OCI-LY1 (cell line): ENCODE results near the gene SYNE2.

Experiments
- H2AFZ ChIP-seq: fragments of 200-600 bp; sonication (generic), shearing (Covaris generic); 2 replicates; pipeline ENCODE4 v1.6.0; 2014; ENCODE audit warnings: antibody characterized with exemption, mild to moderate bottlenecking, low read length
- H3F3A ChIP-seq: fragments of 200-600 bp; sonication (generic), shearing (Covaris generic); 2 replicates; pipeline ENCODE4 v1.6.0; 2014; ENCODE audit warnings: mild to moderate bottlenecking, antibody characterized with exemption, low read length, moderate library complexity; ENCODE audit not compliant: insufficient read depth
- H3K27ac ChIP-seq: fragments of 200-600 bp; sonication (generic); 2 replicates; pipeline ENCODE4 v1.5.1; 2014; ENCODE audit warnings: low read length, mixed run types, mild to moderate bottlenecking, low read depth; ENCODE audit not compliant: poor library complexity, severe bottlenecking
- H3K27me3 ChIP-seq: fragments of 200-600 bp; sonication (generic); 2 replicates; pipeline ENCODE4 v1.6.0; 2014; ENCODE audit warnings: antibody characterized with exemption, mild to moderate bottlenecking, low read length, moderate library complexity; ENCODE audit not compliant: insufficient read depth
- H3K36me3 ChIP-seq: fragments of 200-600 bp; sonication (generic); 2 replicates; pipeline ENCODE4 v1.6.1; 2014; ENCODE audit warnings: mild to moderate bottlenecking, antibody characterized with exemption, low read length, moderate library complexity, mixed read lengths; ENCODE audit not compliant: insufficient read depth
- H3K4me1 ChIP-seq: fragments of 200-600 bp; sonication (generic); 2 replicates; pipeline ENCODE4 v1.5.1; 2014; ENCODE audit warnings: mild to moderate bottlenecking, low read length, moderate library complexity; ENCODE audit not compliant: insufficient read depth, severe bottlenecking
- H3K4me2 ChIP-seq: fragments of 200-600 bp; sonication (generic), shearing (Covaris generic); 2 replicates; pipeline ENCODE4 v1.6.1; 2014; ENCODE audit warnings: low read length
- H3K4me3 ChIP-seq: fragments of 200-600 bp; sonication (generic); 2 replicates; pipeline ENCODE4 v1.5.1; 2014; ENCODE audit warnings: low read length, low read depth, mild to moderate bottlenecking, mixed read lengths; ENCODE audit not compliant: poor library complexity, severe bottlenecking
- H3K79me2 ChIP-seq: fragments of 200-600 bp; shearing (Covaris generic); 2 replicates; pipeline ENCODE4 v1.6.1; 2016; ENCODE audit warnings: mixed run types, low read length, mixed read lengths; ENCODE audit not compliant: insufficient read depth
- H3K9ac ChIP-seq: fragments of 200-600 bp; sonication (generic), shearing (Covaris generic); 2 replicates; pipeline ENCODE4 v1.6.1; 2014; ENCODE audit warnings: mild to moderate bottlenecking, low read length, mixed read lengths
- H3K9me2 ChIP-seq: fragments of 200-600 bp; sonication (generic), shearing (Covaris generic); 2 replicates; pipeline ENCODE4 v1.6.1; 2014; ENCODE audit warnings: low read depth, mild to moderate bottlenecking, low read length, mixed read lengths
- H3K9me3 ChIP-seq: fragments of 200-600 bp; shearing (Covaris generic); 2 replicates; pipeline ENCODE4 v1.6.1; 2014; ENCODE audit warnings: low read length, mixed read lengths
- H4K20me1 ChIP-seq: fragments of 200-600 bp; sonication (generic), shearing (Covaris generic); 2 replicates; pipeline ENCODE4 v1.6.0; 2016; ENCODE audit warnings: mild to moderate bottlenecking, low read length; ENCODE audit not compliant: insufficient read depth
- CTCF ChIP-seq: fragments of 200-600 bp; sonication (generic), shearing (Covaris generic); IDR thresholded peaks from 2 replicates; pipeline ENCODE4 v1.5.1; 2017; ENCODE audit warnings: mild to moderate bottlenecking, antibody characterized with exemption, low read length, moderate library complexity, mixed read lengths
- EZH2 ChIP-seq: fragments of 200-600 bp; sonication (generic), shearing (Covaris generic); IDR thresholded peaks from 2 replicates; pipeline ENCODE4 v1.8.0; 2017; ENCODE audit warnings: borderline replicate concordance, mixed run types, mild to moderate bottlenecking, antibody characterized with exemption, low read length, moderate library complexity, mixed read lengths

The SYNE2 gene

GRCh38 chr14:63890553-63890952, 37.7 kb downstream of the SYNE2 start:
- peaks cover 42% of the 10 kb centered on the region for H3K4me1 ChIP-seq
- H3K4me3 ChIP-seq: peak overlapping the region; percentile 8
- no peak overlapping the region for H2AFZ ChIP-seq
- no peaks in the 10 kb centered on the region for H4K20me1 ChIP-seq
- H3K36me3 ChIP-seq: peaks cover 6% of the 10 kb centered on the region; the same call in 1 of the 2 replicates
- H3F3A ChIP-seq: no peaks in the 10 kb centered on the region
- peak overlapping the region; percentile 58; the same call in 1 of the 2 replicates for H3K4me2 ChIP-seq
- no peaks in the 10 kb centered on the region for H3K27me3 ChIP-seq
- no peaks in the 10 kb centered on the region for H3K9me3 ChIP-seq
- peak overlapping the region; percentile 37; the same call in 1 of the 2 replicates for H3K9ac ChIP-seq
- no peak for TF ChIP-seq EZH2
- TF ChIP-seq CTCF: no peak
- H3K27ac ChIP-seq: peak overlapping the region; percentile 54
- peaks cover 74% of the 10 kb centered on the region for H3K79me2 ChIP-seq
- H3K9me2 ChIP-seq: no peaks in the 10 kb centered on the region

GRCh38 chr14:63891148-63891975, 38.6 kb downstream of the SYNE2 start:
- TF ChIP-seq EZH2 (no peak), CTCF (no peak)
- Histone ChIP-seq H4K20me1 (no peaks in the 10 kb centered on the region), H3K9ac (peak overlapping the region; percentile 37), H3F3A (no peaks in the 10 kb centered on the region), H3K9me3 (no peaks in the 10 kb centered on the region), H3K79me2 (peaks cover 73% of the 10 kb centered on the region), H3K4me3 (peak overlapping the region; percentile 15), H3K4me2 (peak overlapping the region; percentile 58), H2AFZ (no peak overlapping the region), H3K9me2 (no peaks in the 10 kb centered on the region), H3K36me3 (peaks cover 6% of the 10 kb centered on the region; the same call in 1 of the 2 replicates), H3K27me3 (no peaks in the 10 kb centered on the region), H3K4me1 (peaks cover 42% of the 10 kb centered on the region), H3K27ac (peak overlapping the region; percentile 54)

- no peak for TF ChIP-seq CTCF
- no peak for TF ChIP-seq EZH2
- Histone ChIP-seq H3K27me3 (no peaks in the 10 kb centered on the region), H3K79me2 (peaks cover 73% of the 10 kb centered on the region), H3F3A (no peaks in the 10 kb centered on the region), H2AFZ (no peak overlapping the region), H3K36me3 (peaks cover 6% of the 10 kb centered on the region; the same call in 1 of the 2 replicates), H3K4me1 (peaks cover 42% of the 10 kb centered on the region), H3K4me3 (no peak overlapping the region), H3K9me2 (no peaks in the 10 kb centered on the region), H3K9me3 (no peaks in the 10 kb centered on the region), H4K20me1 (no peaks in the 10 kb centered on the region), H3K4me2 (peak overlapping the region; percentile 58; the same call in 1 of the 2 replicates), H3K9ac (no peak overlapping the region; the same call in 1 of the 2 replicates), H3K27ac (peak overlapping the region; percentile 54)
Observed at GRCh38 chr14:63892265-63892664, 39.5 kb downstream of the SYNE2 start.
